HG02571 (cell line): ENCODE results near the gene TBCC.
"Not testable (repeated sequence)": the region's sequence is repeated elsewhere in the genome, so short reads cannot be mapped to it uniquely, and the experiment has no call there.

Source experiments
- ATAC-seq: cut with Tn5 transposase; IDR thresholded peaks from one replicate; pipeline ENCODE4 v1.9.1; 2021; ENCODE audit warnings: mild to moderate bottlenecking, moderate library complexity; ENCODE audit not compliant: unreplicated experiment

Gene TBCC

GRCh38 chr6:42745640-42746462 is at the start of gene TBCC:
Gene TBCC (minus strand): TSS chr6:42746103. CDS start chr6:42746073, 30 bp downstream.
- peak; percentile 76 for ATAC-seq

GRCh38 chr6:42795651-42796050 is 49.7 kb upstream of the TBCC start:
- ATAC-seq, result no peak

- ATAC-seq, result no peak
Measured at GRCh38 chr6:42791706-42792320, 45.9 kb upstream of the TBCC start.

GRCh38 chr6:42790549-42791181 is 44.8 kb upstream of the TBCC start:
- no peak for ATAC-seq

GRCh38 chr6:42788671-42789070 is 42.8 kb upstream of the TBCC start:
- no peak for ATAC-seq

- no peak for ATAC-seq
Measured at GRCh38 chr6:42787063-42787472, 41.2 kb upstream of the TBCC start.

GRCh38 chr6:42786525-42786985 is 40.7 kb upstream of the TBCC start:
- no peak for ATAC-seq

- no peak for ATAC-seq
Measured at GRCh38 chr6:42784717-42785498, 39.0 kb upstream of the TBCC start.

- ATAC-seq, result no peak
Measured at GRCh38 chr6:42783876-42784642, 38.2 kb upstream of the TBCC start.

- ATAC-seq, result no peak
Measured at GRCh38 chr6:42783177-42783875, 37.4 kb upstream of the TBCC start.

- no peak for ATAC-seq
Measured at GRCh38 chr6:42782689-42783176, 36.8 kb upstream of the TBCC start.

- no peak for ATAC-seq
Measured at GRCh38 chr6:42781796-42782688, 36.1 kb upstream of the TBCC start, which contains the start of gene BICRAL. Gene BICRAL (plus strand): TSS chr6:42782052. CDS start chr6:42822023, 39,971 bp downstream.

GRCh38 chr6:42781546-42781795 is 35.6 kb upstream of the TBCC start:
- no peak for ATAC-seq

- ATAC-seq, result no peak
Measured at GRCh38 chr6:42779521-42779920, 33.6 kb upstream of the TBCC start.

- no peak for ATAC-seq
Measured at GRCh38 chr6:42778122-42778521, 32.2 kb upstream of the TBCC start.

- no peak for ATAC-seq
Measured at GRCh38 chr6:42777126-42777822, 31.4 kb upstream of the TBCC start.

GRCh38 chr6:42774821-42775487 is 29.1 kb upstream of the TBCC start:
- not testable (repeated sequence) for ATAC-seq

- ATAC-seq, result no peak
Measured at GRCh38 chr6:42774201-42774600, 28.3 kb upstream of the TBCC start.
